ENCODE data around the gene TSHZ2.

The TSHZ2 gene

GRCh38 chr20:53252002-53252401, 279.8 kb downstream of the TSHZ2 start:
- Histone ChIP-seq H3K36me3 (ENCODE audit: insufficient read depth, low read length) (peaks cover 7% of the 10 kb centered on the region), H3K27me3 (ENCODE audit: control insufficient read depth in 1 of 2, insufficient read depth in 2 of 2, low read length in 2 of 2) (no peaks in the 10 kb centered on the region), H3K4me3 (ENCODE audit: low read depth in 1 of 2, low read length in 2 of 2) (no peak overlapping the region), H3K4me1 (ENCODE audit: insufficient read depth, low read length) (no peaks in the 10 kb centered on the region), H3K9me3 (ENCODE audit: low read length) (no peaks in the 10 kb centered on the region), H3K9ac (ENCODE audit: low read length) (no peak overlapping the region), H3K27ac (ENCODE audit: low read depth, low read length) (no peak overlapping the region)

DNA sequence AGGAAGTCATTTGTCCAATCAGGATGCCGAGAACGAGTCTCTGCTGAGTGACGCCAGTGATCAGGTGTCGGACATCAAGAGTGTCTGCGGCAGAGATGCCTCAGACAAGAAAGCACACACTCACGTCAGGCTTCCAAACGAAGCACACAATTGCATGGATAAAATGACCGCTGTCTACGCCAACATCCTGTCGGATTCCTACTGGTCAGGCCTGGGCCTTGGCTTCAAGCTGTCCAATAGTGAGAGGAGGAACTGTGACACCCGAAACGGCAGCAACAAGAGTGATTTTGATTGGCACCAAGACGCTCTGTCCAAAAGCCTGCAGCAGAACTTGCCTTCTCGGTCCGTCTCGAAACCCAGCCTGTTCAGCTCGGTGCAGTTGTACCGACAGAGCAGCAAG, 281.5 kb downstream of the TSHZ2 start:
- H3K9ac ChIP-seq (ENCODE audit: low read length), result no peak overlapping the region
- no peak overlapping the region for H3K27ac ChIP-seq (ENCODE audit: low read depth, low read length)
- H3K27me3 ChIP-seq (ENCODE audit: control insufficient read depth in 1 of 2, insufficient read depth in 2 of 2, low read length in 2 of 2), result no peaks in the 10 kb centered on the region
- H3K4me1 ChIP-seq (ENCODE audit: insufficient read depth, low read length), result no peaks in the 10 kb centered on the region
- no peak overlapping the region for H3K4me3 ChIP-seq (ENCODE audit: low read depth in 1 of 2, low read length in 2 of 2)
- no peaks in the 10 kb centered on the region for H3K9me3 ChIP-seq (ENCODE audit: low read length)
- peaks cover 7% of the 10 kb centered on the region for H3K36me3 ChIP-seq (ENCODE audit: insufficient read depth, low read length)

- peaks cover 7% of the 10 kb centered on the region for H3K36me3 ChIP-seq (ENCODE audit: insufficient read depth, low read length)
- no peak overlapping the region for H3K4me3 ChIP-seq (ENCODE audit: low read depth in 1 of 2, low read length in 2 of 2)
- H3K4me1 ChIP-seq (ENCODE audit: insufficient read depth, low read length), result no peaks in the 10 kb centered on the region
- no peak overlapping the region for H3K27ac ChIP-seq (ENCODE audit: low read depth, low read length)
- H3K9me3 ChIP-seq (ENCODE audit: low read length), result no peaks in the 10 kb centered on the region
- H3K9ac ChIP-seq (ENCODE audit: low read length), result no peak overlapping the region
- no peaks in the 10 kb centered on the region for H3K27me3 ChIP-seq (ENCODE audit: control insufficient read depth in 1 of 2, insufficient read depth in 2 of 2, low read length in 2 of 2)
These were observed 283.0 kb downstream of the TSHZ2 start for GRCh38 chr20:53255102-53255710.

- Histone ChIP-seq H3K27me3 (ENCODE audit: control insufficient read depth in 1 of 2, insufficient read depth in 2 of 2, low read length in 2 of 2) (no peaks in the 10 kb centered on the region), H3K36me3 (ENCODE audit: insufficient read depth, low read length) (peaks cover 5% of the 10 kb centered on the region), H3K27ac (ENCODE audit: low read depth, low read length) (no peak overlapping the region), H3K9me3 (ENCODE audit: low read length) (no peaks in the 10 kb centered on the region), H3K9ac (ENCODE audit: low read length) (no peak overlapping the region), H3K4me3 (ENCODE audit: low read depth in 1 of 2, low read length in 2 of 2) (no peak overlapping the region), H3K4me1 (ENCODE audit: insufficient read depth, low read length) (no peaks in the 10 kb centered on the region)
These were observed 286.6 kb downstream of the TSHZ2 start for GRCh38 chr20:53258741-53259140.

GRCh38 chr20:53260168-53260567, 288.0 kb downstream of the TSHZ2 start:
- Histone ChIP-seq H3K27ac (ENCODE audit: low read depth, low read length) (no peak overlapping the region), H3K9ac (ENCODE audit: low read length) (no peak overlapping the region), H3K4me3 (ENCODE audit: low read depth in 1 of 2, low read length in 2 of 2) (no peak overlapping the region), H3K36me3 (ENCODE audit: insufficient read depth, low read length) (no peaks in the 10 kb centered on the region), H3K9me3 (ENCODE audit: low read length) (no peaks in the 10 kb centered on the region), H3K27me3 (ENCODE audit: control insufficient read depth in 1 of 2, insufficient read depth in 2 of 2, low read length in 2 of 2) (no peaks in the 10 kb centered on the region), H3K4me1 (ENCODE audit: insufficient read depth, low read length) (no peaks in the 10 kb centered on the region)

GRCh38 chr20:53260591-53260990, 288.4 kb downstream of the TSHZ2 start:
- Histone ChIP-seq H3K27me3 (ENCODE audit: control insufficient read depth in 1 of 2, insufficient read depth in 2 of 2, low read length in 2 of 2) (no peaks in the 10 kb centered on the region), H3K4me3 (ENCODE audit: low read depth in 1 of 2, low read length in 2 of 2) (no peak overlapping the region), H3K4me1 (ENCODE audit: insufficient read depth, low read length) (no peaks in the 10 kb centered on the region), H3K36me3 (ENCODE audit: insufficient read depth, low read length) (no peaks in the 10 kb centered on the region), H3K9me3 (ENCODE audit: low read length) (no peaks in the 10 kb centered on the region), H3K27ac (ENCODE audit: low read depth, low read length) (no peak overlapping the region), H3K9ac (ENCODE audit: low read length) (no peak overlapping the region)

GRCh38 chr20:53262365-53262764, 290.2 kb downstream of the TSHZ2 start:
- Histone ChIP-seq H3K9ac (ENCODE audit: low read length) (no peak overlapping the region), H3K27ac (ENCODE audit: low read depth, low read length) (no peak overlapping the region), H3K27me3 (ENCODE audit: control insufficient read depth in 1 of 2, insufficient read depth in 2 of 2, low read length in 2 of 2) (no peaks in the 10 kb centered on the region), H3K36me3 (ENCODE audit: insufficient read depth, low read length) (no peaks in the 10 kb centered on the region), H3K4me3 (ENCODE audit: low read depth in 1 of 2, low read length in 2 of 2) (no peak overlapping the region), H3K9me3 (ENCODE audit: low read length) (no peaks in the 10 kb centered on the region), H3K4me1 (ENCODE audit: insufficient read depth, low read length) (no peaks in the 10 kb centered on the region)

GRCh38 chr20:53263554-53264438, 291.6 kb downstream of the TSHZ2 start:
- Histone ChIP-seq H3K4me1 (ENCODE audit: insufficient read depth, low read length) (no peaks in the 10 kb centered on the region), H3K9me3 (ENCODE audit: low read length) (no peaks in the 10 kb centered on the region), H3K27me3 (ENCODE audit: control insufficient read depth in 1 of 2, insufficient read depth in 2 of 2, low read length in 2 of 2) (no peaks in the 10 kb centered on the region), H3K4me3 (ENCODE audit: low read depth in 1 of 2, low read length in 2 of 2) (no peak overlapping the region), H3K9ac (ENCODE audit: low read length) (no peak overlapping the region), H3K36me3 (ENCODE audit: insufficient read depth, low read length) (no peaks in the 10 kb centered on the region), H3K27ac (ENCODE audit: low read depth, low read length) (no peak overlapping the region)

DNA sequence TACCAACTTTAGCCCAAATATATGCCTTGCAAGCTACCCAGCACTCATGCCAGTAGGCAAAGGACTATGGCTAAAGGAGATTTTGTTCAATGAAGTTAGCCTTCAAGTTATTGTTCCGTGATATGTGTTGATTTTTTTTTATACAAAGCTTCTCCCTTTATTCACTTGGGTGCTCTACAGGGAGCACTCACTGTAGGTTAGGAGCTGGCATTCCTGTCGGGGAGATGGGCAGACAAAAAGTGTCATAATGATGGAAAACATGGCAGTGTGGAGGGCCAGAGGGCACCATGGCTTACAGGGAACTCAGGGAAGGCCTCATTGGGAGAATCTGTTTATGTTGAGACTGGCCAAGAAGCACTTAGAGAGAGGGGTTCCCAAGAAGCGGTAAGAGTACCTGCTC, 292.4 kb downstream of the TSHZ2 start:
- no peaks in the 10 kb centered on the region for H3K36me3 ChIP-seq (ENCODE audit: insufficient read depth, low read length)

GRCh38 chr20:53265304-53265875, 293.2 kb downstream of the TSHZ2 start:
- Histone ChIP-seq H3K9ac (ENCODE audit: low read length) (no peak overlapping the region), H3K36me3 (ENCODE audit: insufficient read depth, low read length) (no peaks in the 10 kb centered on the region), H3K27me3 (ENCODE audit: control insufficient read depth in 1 of 2, insufficient read depth in 2 of 2, low read length in 2 of 2) (no peaks in the 10 kb centered on the region), H3K27ac (ENCODE audit: low read depth, low read length) (no peak overlapping the region), H3K4me3 (ENCODE audit: low read depth in 1 of 2, low read length in 2 of 2) (no peak overlapping the region), H3K4me1 (ENCODE audit: insufficient read depth, low read length) (no peaks in the 10 kb centered on the region), H3K9me3 (ENCODE audit: low read length) (no peaks in the 10 kb centered on the region)

More for the DNA sequence above, 292.4 kb downstream of the TSHZ2 start:
- Histone ChIP-seq H3K4me3 (ENCODE audit: low read depth in 1 of 2, low read length in 2 of 2) (no peak overlapping the region), H3K27me3 (ENCODE audit: control insufficient read depth in 1 of 2, insufficient read depth in 2 of 2, low read length in 2 of 2) (no peaks in the 10 kb centered on the region), H3K4me1 (ENCODE audit: insufficient read depth, low read length) (no peaks in the 10 kb centered on the region), H3K27ac (ENCODE audit: low read depth, low read length) (no peak overlapping the region), H3K9me3 (ENCODE audit: low read length) (no peaks in the 10 kb centered on the region), H3K9ac (ENCODE audit: low read length) (no peak overlapping the region)

DNA sequence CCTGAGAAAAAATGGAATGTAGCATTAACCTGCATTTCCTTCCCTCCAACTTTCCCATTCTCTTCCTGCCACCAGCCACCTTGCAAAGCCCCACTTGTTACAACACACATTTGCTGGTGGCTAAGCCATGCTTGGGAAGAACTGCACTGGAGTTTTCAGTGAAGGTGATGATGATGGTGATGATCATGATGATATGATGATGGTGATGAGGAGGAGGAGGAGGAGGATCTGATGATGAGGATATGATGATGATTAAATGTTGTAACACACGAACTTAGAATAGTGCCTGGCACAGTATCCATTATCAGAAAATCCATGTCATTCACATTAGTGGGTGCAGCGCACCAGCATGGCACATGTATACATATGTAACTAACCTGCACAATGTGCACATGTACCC, 297.2 kb downstream of the TSHZ2 start:
- Histone ChIP-seq H3K9me3 (ENCODE audit: low read length) (no peaks in the 10 kb centered on the region), H3K27ac (ENCODE audit: low read depth, low read length) (no peak overlapping the region), H3K36me3 (ENCODE audit: insufficient read depth, low read length) (no peaks in the 10 kb centered on the region), H3K4me1 (ENCODE audit: insufficient read depth, low read length) (no peaks in the 10 kb centered on the region), H3K4me3 (ENCODE audit: low read depth in 1 of 2, low read length in 2 of 2) (no peak overlapping the region), H3K9ac (ENCODE audit: low read length) (no peak overlapping the region), H3K27me3 (ENCODE audit: control insufficient read depth in 1 of 2, insufficient read depth in 2 of 2, low read length in 2 of 2) (no peaks in the 10 kb centered on the region)

All from muscle layer of colon (tissue), 2 donors.